Measurements from ENCODE around the gene CRYAB.

CRYAB gene

GRCh38 chr11:111911563-111912401 lies at the start of gene CRYAB:
TSS of gene CRYAB (minus strand) at chr11:111911770. CDS start at chr11:111911724, 46 bp downstream.
- DNase-seq (ENCODE audit: low read depth in 2 of 3, low spot score in 2 of 3), result no peak

DNA sequence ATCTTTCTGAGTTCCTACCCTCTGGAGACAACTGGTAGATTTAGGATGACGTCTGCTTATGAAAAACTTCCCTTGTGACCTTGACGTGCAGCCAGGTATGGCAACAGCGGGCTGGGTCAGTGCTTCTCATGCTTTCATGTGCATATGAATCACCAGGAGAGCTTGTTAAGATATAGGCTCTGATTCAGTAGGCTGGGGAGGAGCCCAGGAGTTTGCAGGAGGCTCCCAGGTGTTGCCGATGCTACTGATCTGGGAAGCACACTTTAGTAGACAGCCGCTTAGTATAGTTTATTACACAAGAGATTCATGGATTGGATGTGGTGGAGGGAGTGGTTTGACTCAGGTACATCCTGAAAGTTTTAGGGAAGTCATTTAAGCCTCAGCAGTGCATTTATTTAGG lies 49.3 kb upstream of the CRYAB start:
- no peak for DNase-seq (ENCODE audit: low read depth in 2 of 3, low spot score in 2 of 3)

DNA sequence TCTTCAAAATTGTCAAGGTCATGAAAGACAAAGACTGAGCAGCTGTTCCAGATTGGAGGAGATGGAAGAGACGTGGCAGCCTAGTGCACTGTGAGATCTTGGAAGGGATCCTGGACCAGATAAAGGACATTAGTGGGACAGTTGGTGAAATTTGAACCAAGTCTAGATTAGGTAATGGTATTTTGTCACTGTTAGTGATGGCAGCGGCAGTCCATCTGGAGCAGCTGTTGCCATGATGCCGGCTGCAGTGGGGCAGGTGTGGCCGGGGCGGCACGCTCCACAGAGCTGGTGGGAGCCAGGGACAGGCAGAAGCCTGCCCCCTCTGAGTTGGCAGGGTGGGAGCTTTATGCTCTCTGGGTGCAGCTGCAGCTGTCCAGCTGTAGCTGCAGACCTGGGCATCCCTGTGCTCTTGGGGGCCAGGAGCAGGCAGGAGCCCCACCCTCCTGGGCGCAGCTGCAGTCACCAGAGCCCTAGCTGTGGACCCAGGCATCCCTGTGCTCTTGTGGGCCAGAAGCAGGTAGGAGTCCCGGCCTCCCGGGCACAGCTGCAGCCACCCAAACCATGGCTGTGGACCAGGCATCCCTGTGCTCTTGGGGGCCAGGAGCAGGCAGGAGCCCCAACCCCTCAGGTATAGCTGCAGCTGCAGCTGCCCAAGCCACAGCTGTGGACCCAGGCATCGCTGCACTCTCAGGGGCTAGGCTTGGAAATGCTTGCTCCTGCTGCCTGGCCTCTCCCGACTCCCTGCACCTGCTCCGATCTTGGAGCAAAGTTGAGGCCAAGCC lies 46.3 kb upstream of the CRYAB start:
- no peak for DNase-seq (ENCODE audit: low read depth in 2 of 3, low spot score in 2 of 3)

DNA sequence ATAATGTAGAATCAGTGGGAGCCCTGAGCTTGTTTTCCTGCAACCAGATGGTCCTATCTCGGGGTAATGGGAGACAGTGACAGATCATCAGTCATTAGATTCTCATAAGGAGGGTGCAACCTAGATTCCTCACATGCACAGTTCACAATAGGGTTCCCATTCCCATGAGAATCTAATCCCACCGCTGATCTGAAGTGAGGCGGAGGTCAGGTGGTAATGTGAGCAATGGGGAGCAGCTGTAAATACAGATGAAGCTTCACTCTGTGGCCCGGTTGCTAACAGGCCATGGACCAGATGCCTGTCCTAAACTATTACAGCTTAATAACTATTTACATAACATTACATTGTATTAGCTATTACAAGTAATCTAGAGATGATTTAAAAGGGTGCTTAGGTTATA lies 42.6 kb upstream of the CRYAB start:
- no peak for DNase-seq (ENCODE audit: low read depth in 2 of 3, low spot score in 2 of 3)

- DNase-seq (ENCODE audit: low read depth in 2 of 3, low spot score in 2 of 3), result no peak
These were observed 40.0 kb upstream of the CRYAB start for GRCh38 chr11:111951565-111951964.

- DNase-seq (ENCODE audit: low read depth in 2 of 3, low spot score in 2 of 3), result no peak
These were observed 38.2 kb upstream of the CRYAB start for GRCh38 chr11:111949519-111950426.

DNA sequence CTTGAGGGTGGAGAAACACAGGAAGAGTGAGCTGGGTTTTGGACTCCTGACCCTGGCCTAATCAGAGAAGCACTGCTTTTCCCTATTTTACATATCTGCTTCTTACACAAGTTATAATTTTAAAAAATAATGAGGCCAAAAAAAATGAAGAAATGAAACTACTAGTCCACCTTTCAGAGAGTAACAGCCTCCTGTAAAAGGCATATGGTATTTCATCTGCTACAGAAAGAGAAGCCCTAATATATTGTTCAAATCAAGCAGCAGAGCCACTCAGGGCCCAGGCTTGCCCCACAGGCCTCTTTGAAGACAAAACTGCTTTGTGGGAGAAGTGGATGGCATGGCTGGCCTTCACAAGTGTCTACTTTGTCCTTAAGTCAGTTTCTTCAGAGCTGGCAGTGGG lies 35.6 kb upstream of the CRYAB start:
- no peak for DNase-seq (ENCODE audit: low read depth in 2 of 3, low spot score in 2 of 3)

DNA sequence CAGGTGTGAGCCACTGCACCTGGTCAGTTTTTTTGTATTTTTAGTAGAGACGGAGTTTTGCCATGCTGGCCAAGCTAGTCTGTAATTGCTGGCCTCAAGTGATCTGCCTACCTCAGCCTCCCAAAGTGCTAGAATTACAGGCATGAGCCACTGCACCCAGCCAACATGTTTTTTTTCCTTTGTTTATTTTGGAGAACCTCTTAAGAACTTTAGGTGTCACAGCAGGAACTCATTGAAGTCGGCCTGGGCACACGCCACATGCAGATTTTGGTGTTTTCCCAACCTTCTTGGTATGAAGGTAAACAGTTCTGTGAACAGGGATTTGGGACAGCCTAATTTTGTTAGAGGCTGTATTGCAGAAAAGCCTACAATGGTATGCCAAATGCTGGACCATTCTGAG lies 34.9 kb upstream of the CRYAB start:
- DNase-seq (ENCODE audit: low read depth in 2 of 3, low spot score in 2 of 3), result no peak

DNA sequence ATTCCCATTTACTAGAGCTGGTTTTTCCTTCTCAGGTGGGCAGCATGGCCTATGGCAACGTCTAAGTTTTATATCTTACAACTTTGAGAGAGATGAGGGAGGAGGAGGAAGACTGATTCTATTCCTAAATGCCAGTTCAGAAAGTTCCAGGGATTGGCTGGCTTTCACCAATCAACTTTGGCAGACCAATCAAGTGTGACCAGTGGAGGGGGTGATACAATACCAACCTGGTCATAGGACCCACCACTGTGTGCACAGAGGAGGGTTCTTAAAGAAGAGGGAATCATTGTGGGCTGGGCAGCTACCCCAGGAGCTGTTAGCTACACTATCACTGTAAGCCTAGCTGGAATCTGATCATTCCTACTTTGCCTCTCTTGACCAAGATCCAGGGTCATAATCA lies 33.6 kb upstream of the CRYAB start:
- DNase-seq (ENCODE audit: low read depth in 2 of 3, low spot score in 2 of 3), result no peak

DNA sequence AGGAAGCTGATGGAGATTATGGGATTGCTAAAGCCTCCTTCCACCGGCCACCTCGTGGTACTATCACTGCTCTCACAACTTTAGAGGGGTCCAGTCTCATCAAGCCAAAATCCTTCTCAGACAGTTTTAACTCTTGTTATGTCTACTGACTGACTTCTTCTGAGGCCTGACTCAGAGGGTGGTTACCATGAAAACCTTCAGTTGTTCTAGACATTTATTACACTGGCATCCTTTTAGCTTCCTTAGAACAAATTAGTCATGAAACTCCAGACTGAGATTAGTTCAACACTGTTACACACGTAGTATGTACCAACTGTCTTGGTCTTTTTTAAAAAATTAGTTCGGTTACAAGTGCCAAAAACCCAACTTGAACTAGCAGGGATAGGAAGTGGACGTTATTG lies 33.1 kb upstream of the CRYAB start:
- no peak for DNase-seq (ENCODE audit: low read depth in 2 of 3, low spot score in 2 of 3)

- no peak for DNase-seq (ENCODE audit: low read depth in 2 of 3, low spot score in 2 of 3)
These were observed 32.6 kb upstream of the CRYAB start for GRCh38 chr11:111944139-111944538.

DNA sequence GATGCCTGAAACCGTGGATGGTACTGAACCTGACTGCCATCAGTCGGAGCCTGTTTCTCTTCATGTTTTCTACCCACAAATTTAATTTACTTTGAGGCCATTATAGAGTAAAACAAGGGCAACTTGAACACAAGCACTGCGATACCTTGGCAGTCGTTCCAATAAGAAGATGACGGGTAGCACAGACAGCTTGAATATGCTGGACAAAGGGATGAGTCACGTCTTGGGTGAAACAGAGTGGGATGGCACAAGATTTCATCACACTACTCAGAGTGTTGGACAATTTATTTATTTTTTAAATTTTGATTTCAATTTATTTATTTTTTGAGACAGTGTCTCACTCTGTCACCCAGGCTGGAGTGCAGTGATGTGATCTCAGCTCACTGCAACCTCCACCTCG lies 31.3 kb upstream of the CRYAB start:
- DNase-seq (ENCODE audit: low read depth in 2 of 3, low spot score in 2 of 3), result no peak

DNA sequence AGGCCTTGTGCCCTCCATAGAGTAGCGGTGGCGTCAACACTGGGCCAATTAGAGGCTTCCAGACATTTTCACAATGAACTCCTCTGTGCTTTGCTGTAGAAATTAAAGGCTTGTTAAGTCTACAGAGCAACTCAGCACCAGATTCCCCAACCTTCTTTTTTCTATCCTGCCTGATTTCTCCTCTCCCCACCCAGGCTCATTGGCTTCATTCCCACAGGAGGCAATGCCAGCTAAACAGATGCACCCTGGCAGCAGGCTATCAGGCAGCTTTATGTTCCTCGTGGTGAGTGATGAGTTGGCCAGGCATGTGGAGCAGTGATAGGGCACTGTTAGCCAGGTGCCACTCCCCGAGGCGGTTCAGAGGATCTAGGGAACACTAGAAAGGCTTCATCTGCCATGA lies 30.4 kb upstream of the CRYAB start:
- DNase-seq (ENCODE audit: low read depth in 2 of 3, low spot score in 2 of 3), result no peak

GRCh38 chr11:111939836-111940604 lies 28.4 kb upstream of the CRYAB start:
- no peak for DNase-seq (ENCODE audit: low read depth in 2 of 3, low spot score in 2 of 3)

- DNase-seq (ENCODE audit: low read depth in 2 of 3, low spot score in 2 of 3), result no peak
These were observed 27.2 kb upstream of the CRYAB start for GRCh38 chr11:111938687-111939160.

DNA sequence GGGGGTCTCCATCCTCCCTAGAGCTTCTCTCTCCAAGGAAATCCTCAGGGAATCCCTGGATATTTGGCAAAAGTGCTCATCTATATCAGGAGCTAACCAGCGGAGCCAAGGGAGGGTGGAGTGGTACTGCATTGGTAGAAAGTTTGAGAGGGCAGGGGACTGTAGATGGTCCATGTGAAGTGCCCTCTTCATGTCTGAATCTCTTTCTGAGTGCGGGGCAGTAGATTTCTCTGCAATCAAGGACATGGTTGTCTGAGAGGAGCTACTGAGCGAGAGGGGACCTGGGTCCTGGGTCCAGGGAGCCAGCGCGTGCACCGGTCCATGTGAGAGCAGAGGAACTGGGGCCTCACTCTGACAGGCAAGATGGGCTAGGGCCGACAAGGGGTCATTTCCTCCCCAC lies 26.3 kb upstream of the CRYAB start:
- DNase-seq (ENCODE audit: low read depth in 2 of 3, low spot score in 2 of 3), result no peak

DNA sequence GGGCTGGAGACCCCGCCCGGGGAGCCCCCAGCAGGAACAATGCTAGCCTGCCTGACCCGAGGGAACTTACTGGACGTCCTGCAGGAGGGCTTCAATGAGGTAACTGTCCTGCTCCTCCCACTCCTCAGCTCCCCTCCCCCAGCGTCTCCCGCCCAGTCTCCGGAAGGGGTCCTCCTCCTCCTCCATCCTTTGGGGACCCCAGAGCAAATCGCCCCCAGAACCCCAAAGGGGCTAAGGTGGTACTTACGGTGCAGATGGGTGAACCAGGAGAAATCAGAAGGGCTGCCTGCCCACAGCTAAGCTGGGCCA lies 25.8 kb upstream of the CRYAB start:
- DNase-seq (ENCODE audit: low read depth in 2 of 3, low spot score in 2 of 3), result no peak

DNA sequence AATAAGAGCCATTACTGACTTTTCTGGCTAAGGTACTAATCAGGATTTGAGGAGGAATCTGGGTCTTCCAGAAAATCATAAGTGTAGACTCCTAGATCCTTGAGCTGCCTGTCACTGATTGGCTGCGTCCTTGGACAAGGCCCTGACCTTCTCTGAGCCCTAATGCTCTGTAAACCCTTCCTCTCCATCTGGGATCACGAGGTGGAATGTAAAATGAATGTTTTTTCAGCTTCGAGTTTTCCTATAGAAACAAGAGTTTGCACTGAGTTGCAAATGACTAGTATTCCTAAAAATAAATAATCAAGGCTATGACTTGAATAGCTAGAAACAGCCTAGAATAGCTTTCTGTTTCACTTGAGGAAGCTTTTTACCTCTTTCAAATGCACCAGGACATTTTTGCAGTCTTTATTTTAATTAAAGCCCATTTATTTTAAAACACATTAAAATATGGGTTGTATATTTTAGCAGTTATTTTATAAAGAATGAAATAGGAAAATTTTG lies 24.5 kb upstream of the CRYAB start:
- DNase-seq (ENCODE audit: low read depth in 2 of 3, low spot score in 2 of 3), result no peak

- DNase-seq (ENCODE audit: low read depth in 2 of 3, low spot score in 2 of 3), result no peak
These were observed 23.9 kb upstream of the CRYAB start for GRCh38 chr11:111935317-111936039.

DNA sequence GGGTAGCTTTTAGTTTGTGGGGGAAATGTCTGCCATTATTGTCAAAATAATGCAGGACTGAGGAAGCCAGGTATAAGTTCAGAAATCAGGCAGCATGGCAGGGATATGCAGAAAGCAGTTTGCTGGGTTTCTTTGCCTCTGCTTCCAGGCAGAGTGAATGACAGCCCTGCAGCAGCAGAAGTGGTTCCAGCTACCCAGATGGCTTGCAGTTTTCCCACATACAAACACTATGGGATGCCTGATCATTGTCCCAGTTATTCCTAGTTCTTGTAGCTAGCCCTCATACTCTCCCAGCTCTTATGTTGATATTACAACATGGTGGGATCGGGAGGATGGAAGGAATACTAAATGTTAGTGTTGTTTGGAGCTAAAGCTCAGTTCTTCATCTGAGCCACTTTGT lies 22.7 kb upstream of the CRYAB start:
- DNase-seq (ENCODE audit: low read depth in 2 of 3, low spot score in 2 of 3), result no peak

Data from activated CD8-positive, alpha-beta memory T cell treated with anti-CD3 and anti-CD28 coated beads for 48 hours (primary cell).